IMR-90 (cell line): Measurements from ENCODE around the gene MTR. TPM values are rescaled to one million over a fixed set of nuclear protein-coding genes. Genes with fewer than 3 reads are reported as not detected.

ENCODE experiments used
- ATAC-seq: fragments of 200-7000 bp; cut with Tn5 transposase; 2 replicates; pipeline ENCODE4 v1.9.1; 2020; ENCODE audit warnings: low read depth, mild to moderate bottlenecking, moderate library complexity
- BruUV-seq: library from RNA; stranded (reverse); fragments of 400-500 nt; replicated peaks from 2 replicates; lab custom pipeline; 2021; lab: Mats Ljungman, UMichigan
- CTCF ChIA-PET: fragments of 300-600 bp; formaldehyde crosslinking; extraction: SDS; loops from one replicate; lab custom pipeline; 2021; ENCODE audit warnings: antibody characterized with exemption; lab: Yijun Ruan, JAX
- POLR2A ChIA-PET: fragments of 300-600 bp; sonication (Branson Sonifier 250); formaldehyde crosslinking; loops from one replicate; lab custom pipeline; 2022; ENCODE audit warnings: antibody characterized with exemption; ENCODE audit not compliant: unreplicated experiment; lab: Charles Lee
- DNase-seq: peaks from one replicate; pipeline ENCODE4 v3.0.0; 2013
- H2AFZ ChIP-seq: replicated peaks from 2 replicates; pipeline ENCODE3; 2013; ENCODE audit warnings: low read length, mild to moderate bottlenecking; ENCODE audit not compliant: poor library complexity
- H2AK5ac ChIP-seq: 2 replicates; pipeline ENCODE4 v1.6.1; 2013; ENCODE audit warnings: low read depth, low read length, inconsistent platforms
- H2AK9ac ChIP-seq: replicated peaks from 2 replicates; pipeline ENCODE3; 2013; ENCODE audit warnings: mild to moderate bottlenecking, low read depth, low read length, moderate library complexity; ENCODE audit not compliant: poor library complexity
- H2BK120ac ChIP-seq: 2 replicates; pipeline ENCODE4 v1.6.1; 2013; ENCODE audit warnings: low read depth, low read length, inconsistent platforms
- H2BK15ac ChIP-seq: 3 replicates; pipeline ENCODE4 v1.6.1; 2013; ENCODE audit warnings: low read depth, low read length, inconsistent platforms
- H2BK20ac ChIP-seq: 2 replicates; pipeline ENCODE4 v1.6.1; 2013; ENCODE audit warnings: low read depth, mild to moderate bottlenecking, inconsistent platforms, low read length, moderate library complexity
- H2BK5ac ChIP-seq: 2 replicates; pipeline ENCODE4 v1.6.1; 2013; ENCODE audit warnings: mild to moderate bottlenecking, low read depth, low read length, inconsistent platforms; ENCODE audit not compliant: poor library complexity, severe bottlenecking
- H3K14ac ChIP-seq: replicated peaks from 2 replicates; pipeline ENCODE4 v1.6.1; 2013; ENCODE audit warnings: low read depth, low read length, inconsistent platforms
- H3K18ac ChIP-seq: 2 replicates; pipeline ENCODE4 v1.6.1; 2013; ENCODE audit warnings: low read depth, low read length, control low read depth
- H3K23ac ChIP-seq: 2 replicates; pipeline ENCODE4 v1.6.1; 2013; ENCODE audit warnings: low read depth, low read length, inconsistent platforms
- H3K27ac ChIP-seq: 2 replicates; pipeline ENCODE4 v1.5.1; 2013; ENCODE audit warnings: mild to moderate bottlenecking, control low read depth, low read length; ENCODE audit not compliant: insufficient read depth
- H3K27me3 ChIP-seq: 2 replicates; pipeline ENCODE4 v1.6.1; 2013; ENCODE audit warnings: low read length; ENCODE audit not compliant: control insufficient read depth, insufficient read depth
- H3K36me3 ChIP-seq: 2 replicates; pipeline ENCODE4 v1.6.1; 2013; ENCODE audit warnings: low read length, mixed read lengths; ENCODE audit not compliant: control insufficient read depth, insufficient read depth
- H3K4ac ChIP-seq: 2 replicates; pipeline ENCODE4 v1.6.1; 2013; ENCODE audit warnings: low read depth, low read length, inconsistent platforms
- H3K4me1 ChIP-seq: 2 replicates; pipeline ENCODE4 v1.6.1; 2013; ENCODE audit warnings: low read length, mixed read lengths; ENCODE audit not compliant: control insufficient read depth, insufficient read depth
- H3K4me2 ChIP-seq: 2 replicates; pipeline ENCODE4 v1.6.1; 2013; ENCODE audit warnings: low read depth, mild to moderate bottlenecking, control low read depth, low read length, moderate library complexity
- H3K4me3 ChIP-seq: 2 replicates; pipeline ENCODE4 v1.5.1; 2013; ENCODE audit warnings: low read depth, mild to moderate bottlenecking, control low read depth, low read length, moderate library complexity; ENCODE audit not compliant: insufficient read depth
- H3K56ac ChIP-seq: 2 replicates; pipeline ENCODE4 v1.6.1; 2013; ENCODE audit warnings: low read length, inconsistent platforms; ENCODE audit not compliant: insufficient read depth; ENCODE audit errors: extremely low read depth
- H3K79me1 ChIP-seq, 2 experiments: 2 replicates each; pipeline ENCODE4 v1.6.1; 2013; ENCODE audit warnings: low read length in 2 of 2, inconsistent platforms in 1 of 2, low read depth in 1 of 2
- H3K9ac ChIP-seq: 2 replicates; pipeline ENCODE4 v1.6.1; 2013; ENCODE audit warnings: low read depth, low read length, control low read depth
- H3K9me1 ChIP-seq: 2 replicates; pipeline ENCODE4 v1.6.1; 2013; ENCODE audit warnings: low read length, inconsistent platforms; ENCODE audit not compliant: insufficient read depth
- H3K9me3 ChIP-seq: 2 replicates; pipeline ENCODE4 v1.6.1; 2013; ENCODE audit warnings: low read length; ENCODE audit not compliant: control insufficient read depth, insufficient read depth
- H4K20me1 ChIP-seq: 2 replicates; pipeline ENCODE4 v1.6.1; 2013; ENCODE audit warnings: low read length, inconsistent platforms; ENCODE audit not compliant: insufficient read depth
- H4K5ac ChIP-seq: 2 replicates; pipeline ENCODE4 v1.6.1; 2013; ENCODE audit warnings: mild to moderate bottlenecking, low read depth, low read length, control low read depth
- H4K8ac ChIP-seq, 2 experiments: 2 replicates each; pipeline ENCODE4 v1.6.1; 2013; ENCODE audit warnings: low read depth in 2 of 2, low read length in 2 of 2, control low read depth in 1 of 2, inconsistent platforms in 1 of 2
- H4K91ac ChIP-seq: 2 replicates; pipeline ENCODE4 v1.6.1; 2013; ENCODE audit warnings: low read depth, low read length, inconsistent platforms; ENCODE audit not compliant: insufficient read depth
- BHLHE40 ChIP-seq: fragments of 150-350 bp; IDR thresholded peaks from 2 replicates; pipeline ENCODE4 v1.6.1; 2016; ENCODE audit warnings: mild to moderate bottlenecking, low read depth, low read length
- CEBPB ChIP-seq: IDR thresholded peaks from 2 replicates; pipeline ENCODE4 v1.6.1; 2012; ENCODE audit warnings: low read depth, low read length, improper control_type of control experiment
- CHD1 ChIP-seq: IDR thresholded peaks from 2 replicates; pipeline ENCODE4 v1.6.1; 2012; ENCODE audit warnings: low read depth, low read length, improper control_type of control experiment
- FOS ChIP-seq: fragments of 150-350 bp; IDR thresholded peaks from 2 replicates; pipeline ENCODE4 v1.6.1; 2016; ENCODE audit warnings: low read depth, low read length
- MAFK ChIP-seq: IDR thresholded peaks from 2 replicates; pipeline ENCODE4 v1.6.1; 2012; ENCODE audit warnings: low read depth, low read length, improper control_type of control experiment
- MAZ ChIP-seq: IDR thresholded peaks from 2 replicates; pipeline ENCODE4 v1.6.1; 2012; ENCODE audit warnings: low read depth, mild to moderate bottlenecking, low read length, improper control_type of control experiment, moderate library complexity, borderline replicate concordance
- MXI1 ChIP-seq: IDR thresholded peaks from 2 replicates; pipeline ENCODE4 v1.6.1; 2012; ENCODE audit warnings: low read depth, mild to moderate bottlenecking, low read length, moderate library complexity, borderline replicate concordance
- POLR2A ChIP-seq: IDR thresholded peaks from 2 replicates; pipeline ENCODE4 v1.6.1; 2012; ENCODE audit warnings: mild to moderate bottlenecking, low read depth, low read length
- RAD21 ChIP-seq: IDR thresholded peaks from 2 replicates; pipeline ENCODE4 v1.6.1; 2012; ENCODE audit warnings: low read length, improper control_type of control experiment
- RCOR1 ChIP-seq: IDR thresholded peaks from 2 replicates; pipeline ENCODE4 v1.6.1; 2012; ENCODE audit warnings: mild to moderate bottlenecking, low read length, improper control_type of control experiment; ENCODE audit not compliant: insufficient replicate concordance
- RFX5 ChIP-seq: IDR thresholded peaks from 2 replicates; pipeline ENCODE4 v1.8.0; 2012; ENCODE audit warnings: low read depth, mild to moderate bottlenecking, low read length, moderate library complexity
- SMC3 ChIP-seq: fragments of 150-350 bp; IDR thresholded peaks from 2 replicates; pipeline ENCODE4 v1.6.1; 2016; ENCODE audit warnings: low read depth, mild to moderate bottlenecking, antibody characterized with exemption, low read length, moderate library complexity
- dilution Hi-C: fragments of 300-500 bp; cut with HindIII; formaldehyde crosslinking; loops from one replicate; pipeline ENCODE4 v1.14.3; 2018; ENCODE audit warnings: low sequenced_read_pairs; ENCODE audit not compliant: unreplicated experiment
- in situ Hi-C: fragments of 300-500 bp; cut with MboI; formaldehyde crosslinking; loops from 3 replicates; pipeline ENCODE4 v1.14.3; 2019; ENCODE audit warnings: low sequenced_read_pairs, inconsistent platforms, mixed read lengths
- intact Hi-C: fragments of 100-400 bp; cut with micrococcal nuclease; formaldehyde crosslinking; loops from 2 replicates; pipeline ENCODE4 v1.10.0; 2022
- polyA plus RNA-seq, 3 experiments: library from polyadenylated mRNA; depleted of rRNA; stranded (reverse); fragments of >200 nt; gene quantifications; 2 replicates each; pipeline ENCODE4 v1.2.3, GENCODE V29; 2012; ENCODE audit warnings: low replicate concordance in 1 of 3
- total RNA-seq: library from RNA; depleted of rRNA; stranded (reverse); fragments of >200 nt; gene quantifications from 2 replicates; pipeline ENCODE4 v1.2.3, GENCODE V29; 2012
- TF ChIP-seq, protein P1 (sequence below): conservative IDR thresholded peaks from 2 replicates; pipeline ENCODE4 v1.5.1; 2012; ENCODE audit warnings: mild to moderate bottlenecking, low read depth, low read length, improper control_type of control experiment
- TF ChIP-seq, protein P2 (sequence below): fragments of 150-350 bp; IDR thresholded peaks from 2 replicates; pipeline ENCODE4 v1.6.1; 2017; ENCODE audit warnings: mild to moderate bottlenecking, antibody characterized with exemption, low read length, low read depth
- TF ChIP-seq, protein P3 (sequence below): fragments of 150-350 bp; IDR thresholded peaks from 2 replicates; pipeline ENCODE4 v1.6.1; 2016; ENCODE audit warnings: low read depth, mild to moderate bottlenecking, low read length, moderate library complexity, borderline replicate concordance

The MTR gene
- total and polyA plus RNA-seq, 2 of the 4 experiments (the other 2 are of a cell fraction): 7.7 to 31.0 TPM

DNA sequence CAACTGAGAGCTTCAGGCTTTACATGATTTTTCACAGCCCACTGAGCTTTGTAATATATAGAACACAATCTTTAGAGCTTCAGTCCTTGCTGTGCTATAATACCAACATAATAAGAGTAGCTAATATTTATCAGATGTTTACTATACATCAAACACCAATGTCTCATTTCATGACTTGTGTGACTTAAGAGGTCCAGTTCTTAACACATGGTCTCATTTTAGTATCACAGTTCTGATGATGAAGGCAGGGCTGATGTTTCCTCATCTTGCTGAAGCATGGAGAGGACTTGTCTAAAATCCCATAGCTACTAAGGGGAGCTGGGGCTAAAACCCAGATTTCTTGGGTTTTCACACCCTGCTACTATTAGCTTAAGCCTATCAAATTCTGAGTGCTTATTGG lies 5.5 kb downstream of the MTR start:
- H3K18ac ChIP-seq: no peak overlapping the region
- H2AK9ac ChIP-seq: no peak overlapping the region
- no peak overlapping the region for H3K4ac ChIP-seq
- H3K79me1 ChIP-seq: peaks cover 34 to 37% of the 10 kb centered on the region in 2 experiments
- no peak overlapping the region for H2BK15ac ChIP-seq
- ChIA-PET POLR2A (no interaction called here), CTCF (no interaction called here)
- BruUV-seq: no TSS peak
- dilution Hi-C loops: no loop called here
- H3K27me3 ChIP-seq: no peaks in the 10 kb centered on the region
- no peak overlapping the region for H3K4me3 ChIP-seq
- H3K56ac ChIP-seq: no peak overlapping the region
- no peak overlapping the region for H3K9ac ChIP-seq
- 0 out of 2 replicates have a peak, but pooled peaks cover 2% of the 10 kb centered on the region for H3K36me3 ChIP-seq
- no peak overlapping the region for H3K4me2 ChIP-seq
- H4K8ac ChIP-seq: no peak overlapping the region
- no peak overlapping the region for H3K27ac ChIP-seq
- H3K14ac ChIP-seq: no peak overlapping the region
- no peak overlapping the region for H3K23ac ChIP-seq
- DNase-seq (no peak), ATAC-seq (no peak)
- no peaks in the 10 kb centered on the region for H4K20me1 ChIP-seq
- intact Hi-C loops: no loop called here
- no peaks in the 10 kb centered on the region for H3K9me1 ChIP-seq
- no peaks in the 10 kb centered on the region for H3K4me1 ChIP-seq
- H2BK20ac ChIP-seq: no peak overlapping the region
- no peak overlapping the region for H4K5ac ChIP-seq
- no peak overlapping the region for H2BK120ac ChIP-seq
- H2AK5ac ChIP-seq: no peak overlapping the region
- H3K9me3 ChIP-seq: no peaks in the 10 kb centered on the region
- TF ChIP-seq BHLHE40: no peak
- TF ChIP-seq FOS: no peak
- no peak for TF ChIP-seq RFX5
- TF ChIP-seq MAFK: no peak
- no peak for TF ChIP-seq POLR2A
- no peak for TF ChIP-seq MAZ
- TF ChIP-seq, protein P1, sequence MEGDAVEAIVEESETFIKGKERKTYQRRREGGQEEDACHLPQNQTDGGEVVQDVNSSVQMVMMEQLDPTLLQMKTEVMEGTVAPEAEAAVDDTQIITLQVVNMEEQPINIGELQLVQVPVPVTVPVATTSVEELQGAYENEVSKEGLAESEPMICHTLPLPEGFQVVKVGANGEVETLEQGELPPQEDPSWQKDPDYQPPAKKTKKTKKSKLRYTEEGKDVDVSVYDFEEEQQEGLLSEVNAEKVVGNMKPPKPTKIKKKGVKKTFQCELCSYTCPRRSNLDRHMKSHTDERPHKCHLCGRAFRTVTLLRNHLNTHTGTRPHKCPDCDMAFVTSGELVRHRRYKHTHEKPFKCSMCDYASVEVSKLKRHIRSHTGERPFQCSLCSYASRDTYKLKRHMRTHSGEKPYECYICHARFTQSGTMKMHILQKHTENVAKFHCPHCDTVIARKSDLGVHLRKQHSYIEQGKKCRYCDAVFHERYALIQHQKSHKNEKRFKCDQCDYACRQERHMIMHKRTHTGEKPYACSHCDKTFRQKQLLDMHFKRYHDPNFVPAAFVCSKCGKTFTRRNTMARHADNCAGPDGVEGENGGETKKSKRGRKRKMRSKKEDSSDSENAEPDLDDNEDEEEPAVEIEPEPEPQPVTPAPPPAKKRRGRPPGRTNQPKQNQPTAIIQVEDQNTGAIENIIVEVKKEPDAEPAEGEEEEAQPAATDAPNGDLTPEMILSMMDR: no peak
- no peak for TF ChIP-seq CEBPB
- no peak for TF ChIP-seq SMC3
- TF ChIP-seq RCOR1: no peak
- TF ChIP-seq CHD1: no peak
- no peak for TF ChIP-seq RAD21
- TF ChIP-seq, protein P2, sequence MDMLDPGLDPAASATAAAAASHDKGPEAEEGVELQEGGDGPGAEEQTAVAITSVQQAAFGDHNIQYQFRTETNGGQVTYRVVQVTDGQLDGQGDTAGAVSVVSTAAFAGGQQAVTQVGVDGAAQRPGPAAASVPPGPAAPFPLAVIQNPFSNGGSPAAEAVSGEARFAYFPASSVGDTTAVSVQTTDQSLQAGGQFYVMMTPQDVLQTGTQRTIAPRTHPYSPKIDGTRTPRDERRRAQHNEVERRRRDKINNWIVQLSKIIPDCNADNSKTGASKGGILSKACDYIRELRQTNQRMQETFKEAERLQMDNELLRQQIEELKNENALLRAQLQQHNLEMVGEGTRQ: no peak
- no peak for TF ChIP-seq MXI1
- TF ChIP-seq, protein P3, sequence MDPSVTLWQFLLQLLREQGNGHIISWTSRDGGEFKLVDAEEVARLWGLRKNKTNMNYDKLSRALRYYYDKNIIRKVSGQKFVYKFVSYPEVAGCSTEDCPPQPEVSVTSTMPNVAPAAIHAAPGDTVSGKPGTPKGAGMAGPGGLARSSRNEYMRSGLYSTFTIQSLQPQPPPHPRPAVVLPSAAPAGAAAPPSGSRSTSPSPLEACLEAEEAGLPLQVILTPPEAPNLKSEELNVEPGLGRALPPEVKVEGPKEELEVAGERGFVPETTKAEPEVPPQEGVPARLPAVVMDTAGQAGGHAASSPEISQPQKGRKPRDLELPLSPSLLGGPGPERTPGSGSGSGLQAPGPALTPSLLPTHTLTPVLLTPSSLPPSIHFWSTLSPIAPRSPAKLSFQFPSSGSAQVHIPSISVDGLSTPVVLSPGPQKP: no peak
- in situ Hi-C loops: no loop called here
- H2BK5ac ChIP-seq: no peak overlapping the region
- no peak overlapping the region for H4K91ac ChIP-seq
- H2AFZ ChIP-seq: no peak overlapping the region
